ENCODE data around the gene LARP1.
A peak's percentile ranks its signal among the peaks of the same experiment; 100 is the strongest.
"Not testable (repeated sequence)": the region's sequence is repeated elsewhere in the genome, so short reads cannot be mapped to it uniquely, and the experiment has no call there.

The LARP1 gene

DNA sequence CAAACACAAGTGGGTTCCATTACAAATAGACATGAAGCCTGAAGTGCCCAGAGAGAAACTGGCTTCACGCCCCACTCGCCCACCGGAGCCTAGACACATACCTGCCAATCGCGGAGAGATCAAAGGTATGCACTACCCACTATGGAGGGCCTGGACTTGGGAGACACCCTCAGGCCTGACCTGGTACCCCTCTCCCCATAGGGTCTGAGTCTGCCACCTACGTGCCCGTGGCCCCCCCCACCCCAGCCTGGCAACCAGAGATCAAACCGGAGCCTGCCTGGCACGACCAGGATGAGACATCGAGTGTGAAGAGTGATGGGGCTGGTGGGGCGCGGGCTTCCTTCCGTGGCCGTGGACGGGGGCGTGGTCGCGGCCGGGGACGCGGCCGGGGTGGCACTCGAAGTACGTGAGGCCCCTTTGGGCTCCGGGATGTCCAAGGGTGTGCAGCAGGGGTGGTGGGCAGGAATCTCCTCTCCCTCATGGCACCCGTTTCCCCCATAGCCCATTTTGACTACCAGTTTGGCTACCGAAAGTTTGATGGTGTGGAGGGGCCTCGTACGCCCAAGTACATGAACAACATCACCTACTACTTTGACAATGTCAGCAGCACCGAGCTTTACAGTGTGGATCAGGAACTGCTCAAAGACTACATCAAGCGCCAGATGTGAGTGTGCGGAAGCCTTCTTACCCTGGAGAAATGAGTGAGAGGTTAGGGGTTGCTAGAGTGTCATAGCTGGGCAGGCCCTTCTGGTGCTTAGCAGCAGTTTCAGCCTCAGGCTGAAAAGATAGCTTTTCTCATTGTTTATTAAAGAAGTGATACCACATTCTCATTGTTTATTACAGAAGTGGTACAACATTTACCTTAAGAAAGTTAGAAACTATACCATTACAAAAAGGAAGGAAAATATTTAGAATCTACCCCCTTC lies 38.7 kb downstream of the LARP1 start:
- no peak for DNase-seq (ENCODE audit: low read depth in 2 of 2)

DNA sequence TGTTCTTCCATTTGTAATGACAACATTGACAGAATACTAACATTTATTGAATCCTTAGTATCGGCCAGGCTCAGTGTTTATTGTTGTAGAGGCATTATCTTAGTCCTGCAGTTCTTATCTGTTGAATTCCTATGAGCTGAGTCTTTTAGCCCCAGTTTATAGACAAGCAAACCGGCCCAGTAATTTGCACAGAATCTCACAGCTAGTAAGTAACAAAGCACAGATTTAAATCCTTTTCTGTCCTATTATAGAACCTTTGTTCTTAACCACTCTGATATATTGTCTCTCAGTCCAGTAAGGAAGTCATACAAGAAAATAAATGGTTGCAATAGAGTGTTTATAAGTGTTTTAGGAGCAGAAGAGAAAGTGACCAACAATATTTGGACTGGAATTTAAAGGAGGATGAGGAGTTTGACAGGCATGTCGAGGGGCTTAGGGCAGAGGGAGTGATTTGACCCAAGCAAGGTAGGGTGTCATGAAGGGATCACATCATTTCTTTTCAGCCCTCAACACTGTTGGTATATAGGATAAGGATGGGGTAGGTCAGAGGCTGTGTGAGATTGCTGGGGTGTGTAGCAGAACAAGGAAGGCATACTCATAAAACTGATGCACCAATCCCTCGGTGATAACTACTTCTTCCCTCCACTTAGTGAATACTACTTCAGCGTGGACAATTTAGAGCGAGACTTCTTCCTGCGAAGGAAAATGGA lies 39.5 kb downstream of the LARP1 start:
- DNase-seq (ENCODE audit: low read depth in 2 of 2) = no peak

DNA sequence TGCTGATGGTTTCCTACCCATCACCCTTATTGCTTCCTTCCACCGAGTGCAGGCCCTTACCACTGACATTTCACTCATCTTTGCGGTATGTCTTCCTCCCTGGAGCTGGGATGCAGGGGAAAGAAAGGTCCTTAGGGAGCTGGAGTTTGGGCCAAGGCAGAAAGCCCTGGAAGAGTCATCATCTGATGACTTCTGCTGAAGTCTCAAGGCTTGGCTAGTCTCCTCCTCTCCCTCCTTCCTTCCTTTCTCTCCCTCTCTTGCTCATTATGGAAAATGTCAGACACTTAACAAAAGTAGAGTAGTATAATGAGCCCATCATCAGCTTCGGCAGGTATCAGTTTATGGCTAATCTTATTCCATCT lies 40.0 kb downstream of the LARP1 start:
- no peak for DNase-seq (ENCODE audit: low read depth in 2 of 2)

DNA sequence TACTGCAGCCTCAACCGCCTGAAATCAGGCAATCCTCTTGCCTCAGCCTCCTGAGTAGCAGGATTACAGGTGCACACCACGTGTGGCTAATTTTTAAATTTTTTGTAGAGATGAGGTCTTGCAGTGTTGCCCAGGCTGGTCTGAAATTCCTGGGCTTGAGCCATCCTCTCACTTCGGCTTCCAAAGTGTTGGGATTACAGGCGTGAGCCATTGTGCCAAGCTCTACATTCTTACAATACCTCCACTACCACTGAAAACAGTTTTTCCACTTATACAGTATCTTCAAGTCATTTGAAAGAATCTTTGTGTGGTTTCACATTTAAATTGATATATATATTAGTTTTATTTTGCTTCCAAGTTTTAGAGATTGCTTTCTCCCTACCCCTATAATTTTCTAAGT lies 42.6 kb downstream of the LARP1 start:
- no peak for DNase-seq (ENCODE audit: low read depth in 2 of 2)

DNA sequence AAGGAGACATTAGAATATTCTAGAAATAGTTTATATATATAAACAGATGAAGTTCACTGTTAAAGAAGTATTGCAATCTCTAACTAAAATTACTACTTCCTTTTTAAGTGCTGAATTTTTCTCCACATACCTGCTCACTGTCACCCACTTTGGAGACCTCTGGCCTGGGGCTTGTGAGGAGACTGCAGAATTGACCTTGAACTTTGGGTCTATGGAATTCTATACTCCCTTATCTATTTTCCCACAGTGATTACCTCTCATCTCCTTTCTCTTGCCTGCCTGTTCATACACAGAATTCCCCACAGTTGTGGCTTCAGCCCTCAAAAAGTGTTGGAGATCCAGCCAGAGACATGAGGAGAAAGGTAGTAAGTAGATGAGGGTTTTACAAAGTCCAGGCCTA lies 45.4 kb downstream of the LARP1 start:
- no peak for DNase-seq (ENCODE audit: low read depth in 2 of 2)

DNA sequence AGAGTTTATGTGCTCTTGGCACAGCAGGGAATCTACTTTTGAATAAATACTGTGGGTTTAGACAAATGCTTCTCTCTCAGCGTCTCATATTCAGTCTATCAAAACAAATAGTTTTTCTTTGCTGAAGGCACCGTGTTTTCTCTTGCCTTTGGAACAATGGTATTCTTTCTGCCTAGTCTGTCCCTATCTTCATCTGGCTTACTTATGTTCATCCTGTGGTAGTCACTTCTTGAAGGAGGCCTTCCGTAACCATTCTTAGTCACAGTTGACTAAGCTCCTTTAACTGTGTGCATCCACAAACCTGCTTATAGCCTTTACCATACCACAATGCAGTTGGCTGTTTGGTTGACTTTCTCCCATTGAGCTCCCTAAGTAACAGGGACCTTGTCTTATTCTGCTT lies 45.9 kb downstream of the LARP1 start:
- DNase-seq (ENCODE audit: low read depth in 2 of 2) = no peak

DNA sequence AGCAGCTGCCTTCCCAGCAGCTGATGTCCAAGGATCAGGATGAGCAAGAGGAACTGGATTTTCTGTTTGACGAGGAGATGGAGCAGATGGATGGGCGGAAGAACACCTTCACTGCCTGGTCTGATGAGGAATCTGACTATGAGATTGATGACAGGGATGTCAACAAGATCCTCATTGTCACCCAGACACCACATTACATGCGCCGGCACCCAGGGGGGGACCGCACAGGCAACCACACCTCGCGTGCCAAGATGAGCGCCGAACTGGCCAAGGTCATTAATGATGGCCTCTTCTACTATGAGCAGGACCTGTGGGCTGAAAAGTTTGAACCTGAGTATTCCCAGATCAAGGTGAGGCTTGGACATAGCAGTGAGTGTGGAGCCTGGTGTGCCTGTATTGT lies 46.9 kb downstream of the LARP1 start:
- no peak for DNase-seq (ENCODE audit: low read depth in 2 of 2)

DNA sequence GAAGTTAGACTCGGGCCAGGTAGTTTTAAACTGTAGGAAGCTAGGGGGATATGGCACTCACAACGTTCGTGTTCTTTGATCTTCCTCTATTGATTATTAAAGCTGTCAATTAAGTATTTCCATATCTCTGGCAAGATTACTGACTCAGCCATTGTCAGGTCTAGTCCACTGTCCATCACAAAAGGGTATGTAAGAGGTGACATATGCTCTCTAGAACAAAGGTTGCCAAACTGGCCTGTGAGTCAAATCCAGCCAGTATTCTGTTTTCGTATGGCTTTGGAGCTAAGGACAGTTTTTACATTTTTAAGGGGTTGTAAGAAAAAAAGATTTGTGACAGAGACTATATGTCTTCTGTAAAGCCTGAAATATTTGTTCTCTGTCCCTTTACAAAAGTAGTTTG lies 51.0 kb downstream of the LARP1 start:
- DNase-seq (ENCODE audit: low read depth in 2 of 2) = no peak

DNA sequence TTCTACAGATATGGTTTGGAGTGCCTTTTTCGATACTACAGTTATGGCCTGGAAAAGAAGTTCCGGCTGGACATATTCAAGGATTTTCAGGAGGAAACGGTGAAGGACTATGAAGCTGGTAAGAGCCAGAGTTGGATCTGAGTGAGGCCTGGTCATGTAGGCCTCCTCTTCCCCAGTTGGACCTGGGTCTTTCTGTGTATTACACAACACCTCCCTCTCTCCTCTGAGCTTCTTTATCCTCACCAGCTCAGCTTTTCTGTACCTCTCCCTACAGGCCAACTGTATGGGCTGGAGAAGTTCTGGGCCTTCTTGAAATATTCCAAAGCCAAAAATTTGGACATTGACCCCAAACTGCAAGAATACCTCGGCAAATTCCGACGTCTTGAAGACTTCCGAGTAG lies 56.1 kb downstream of the LARP1 start:
- no peak for DNase-seq (ENCODE audit: low read depth in 2 of 2)

DNA sequence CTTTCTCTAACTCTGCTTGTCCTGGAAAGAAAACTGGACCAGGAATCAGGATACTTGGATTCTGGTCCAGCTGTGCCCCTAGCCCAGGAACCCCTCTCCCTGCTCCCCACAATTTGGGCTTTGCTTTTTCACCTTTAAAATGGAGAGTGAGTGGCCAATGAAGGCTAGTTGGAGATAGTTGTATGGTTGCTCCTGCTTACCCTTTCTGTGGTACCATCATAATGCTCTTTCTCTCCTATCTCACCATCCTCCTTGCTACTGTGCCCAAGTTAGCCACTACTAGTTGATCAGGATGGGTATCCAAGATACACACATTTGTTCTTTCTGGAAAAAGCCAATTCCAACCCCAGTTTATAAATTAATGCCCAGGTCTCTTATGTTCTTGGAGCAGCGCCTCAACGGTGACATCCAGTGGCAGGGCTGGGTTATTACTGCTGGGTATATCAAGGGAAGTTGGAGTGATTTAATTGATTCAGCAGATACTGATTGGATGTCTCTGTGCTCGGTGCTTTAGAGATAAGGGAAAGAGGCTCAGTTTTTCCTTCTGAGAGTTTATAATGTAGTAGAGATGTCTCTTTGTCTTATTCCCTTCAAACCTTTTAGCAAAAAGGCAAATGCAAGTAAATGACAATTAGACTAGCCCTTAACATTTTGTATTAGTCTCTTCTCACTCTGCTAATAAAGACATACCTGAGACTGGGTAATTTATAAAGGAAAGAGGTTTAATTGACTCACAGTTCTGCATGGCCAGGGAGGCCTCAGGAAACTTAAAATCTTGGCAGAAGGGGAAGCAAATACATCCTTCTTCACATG lies 56.7 kb downstream of the LARP1 start:
- peak; percentile 17 to 46 for DNase-seq (ENCODE audit: low read depth in 2 of 2)

DNA sequence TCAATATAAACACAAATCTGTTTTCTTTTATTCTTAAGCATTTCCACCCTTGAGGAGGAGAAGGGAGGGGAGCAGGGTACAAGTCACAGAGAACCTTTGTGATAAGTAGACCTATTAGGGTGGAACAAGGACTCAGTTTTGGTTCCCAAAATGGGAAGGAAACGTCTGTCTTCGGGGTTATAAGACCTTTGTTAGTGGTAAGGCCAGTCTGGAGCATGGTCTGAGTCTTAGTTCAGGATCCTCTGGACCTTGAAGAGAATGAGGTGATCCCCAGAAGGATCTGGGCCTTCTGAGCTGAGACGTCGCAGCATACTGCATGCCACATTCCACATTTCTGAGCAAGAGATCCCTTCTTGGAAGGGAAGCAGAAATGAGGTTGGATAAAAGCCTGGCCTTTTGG lies 58.0 kb downstream of the LARP1 start:
- no peak for DNase-seq (ENCODE audit: low read depth in 2 of 2)

DNA sequence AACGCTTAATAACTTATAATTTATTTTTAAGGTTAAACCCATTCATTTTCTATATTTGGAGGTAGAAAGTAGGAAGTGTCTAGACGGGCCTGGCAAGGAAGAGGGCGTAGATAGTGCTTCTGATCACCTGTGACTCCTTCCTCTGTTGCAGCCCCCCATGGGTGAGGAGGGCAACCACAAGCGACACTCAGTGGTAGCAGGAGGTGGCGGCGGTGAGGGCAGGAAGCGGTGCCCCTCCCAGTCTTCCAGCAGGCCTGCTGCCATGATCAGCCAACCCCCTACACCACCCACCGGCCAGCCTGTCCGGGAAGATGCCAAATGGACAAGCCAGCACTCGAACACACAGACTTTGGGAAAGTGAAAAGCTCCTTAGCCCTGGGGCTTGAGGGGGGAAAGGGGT lies 58.6 kb downstream of the LARP1 start:
- peak in 1 of 2 donors; percentile 9 for DNase-seq (ENCODE audit: low read depth in 2 of 2)

DNA sequence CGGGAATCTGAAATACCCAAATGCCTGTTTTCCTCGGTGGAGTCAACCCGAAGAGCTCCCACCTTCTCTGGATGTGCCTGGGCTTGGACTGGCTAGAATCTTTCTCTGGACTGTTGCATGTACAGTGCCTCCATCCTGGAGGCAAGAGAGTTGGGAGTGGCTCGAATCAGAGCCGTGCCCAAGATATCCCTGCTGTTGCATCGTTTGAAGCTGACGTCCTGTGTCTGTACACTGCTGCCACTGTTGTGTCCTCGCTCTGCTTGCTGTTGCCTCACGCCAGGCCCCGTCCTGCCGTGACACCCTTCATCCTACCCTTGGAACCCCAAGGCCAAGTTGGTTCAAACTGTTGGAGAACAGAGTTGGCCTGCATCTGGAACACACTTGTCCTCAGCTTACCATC lies 59.8 kb downstream of the LARP1 start:
- no peak for DNase-seq (ENCODE audit: low read depth in 2 of 2)

DNA sequence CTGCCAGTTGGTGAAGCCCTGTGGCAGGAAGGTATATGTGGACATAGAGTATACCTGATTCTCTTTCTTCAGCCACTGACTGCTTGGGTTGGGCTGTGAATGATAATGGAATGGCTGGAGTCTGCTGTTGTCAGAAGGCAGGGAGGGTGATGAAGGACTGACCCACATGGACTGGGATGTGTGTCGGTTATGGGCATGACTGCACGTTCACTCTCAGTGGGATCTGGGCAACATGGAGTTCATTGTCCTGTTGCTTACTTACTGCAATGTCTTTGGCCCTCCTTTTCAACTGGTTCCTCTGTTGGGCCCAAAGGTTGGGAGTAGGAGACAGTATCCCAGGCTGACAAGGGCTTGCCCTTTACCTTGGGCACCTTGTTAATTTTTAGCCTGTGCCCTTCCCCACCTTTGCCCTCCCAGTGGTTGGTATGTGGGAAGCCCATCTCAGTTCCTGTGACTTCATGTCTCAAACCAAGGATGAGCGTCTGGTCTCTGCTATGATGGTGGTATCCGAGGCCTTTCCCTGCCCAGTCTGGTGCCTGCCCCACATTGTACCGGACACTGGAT lies 60.6 kb downstream of the LARP1 start:
- no peak for DNase-seq (ENCODE audit: low read depth in 2 of 2)

DNA sequence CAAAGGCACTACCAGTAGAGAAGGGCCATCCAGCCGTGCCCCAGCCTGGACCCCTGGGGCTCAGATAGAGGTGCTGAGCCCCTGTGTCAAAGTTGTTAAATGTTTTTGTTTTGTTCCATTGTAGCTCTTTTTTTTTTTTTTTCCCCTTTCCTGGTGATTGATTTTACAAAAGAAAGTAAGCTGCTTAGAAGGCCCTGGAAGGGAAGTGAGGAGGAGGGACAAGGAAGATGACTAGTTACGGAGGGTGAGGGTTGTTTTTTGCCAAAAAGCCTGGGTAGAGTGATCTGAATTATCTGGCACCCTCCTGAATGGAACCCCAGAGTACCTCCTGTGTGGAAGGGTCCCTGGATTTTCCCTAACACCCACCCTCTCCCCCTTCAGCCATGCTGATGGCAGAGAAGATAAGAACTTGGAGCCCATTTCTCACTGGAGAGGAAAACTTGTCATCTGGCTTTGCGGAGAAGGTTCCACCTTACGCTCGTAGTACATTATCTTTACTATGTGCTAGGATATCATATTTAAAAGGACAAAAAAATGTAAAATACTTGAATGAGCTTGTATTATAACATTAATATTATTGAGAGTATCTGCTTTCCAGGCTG lies 61.8 kb downstream of the LARP1 start:
- DNase-seq (ENCODE audit: low read depth in 2 of 2) = no peak

DNA sequence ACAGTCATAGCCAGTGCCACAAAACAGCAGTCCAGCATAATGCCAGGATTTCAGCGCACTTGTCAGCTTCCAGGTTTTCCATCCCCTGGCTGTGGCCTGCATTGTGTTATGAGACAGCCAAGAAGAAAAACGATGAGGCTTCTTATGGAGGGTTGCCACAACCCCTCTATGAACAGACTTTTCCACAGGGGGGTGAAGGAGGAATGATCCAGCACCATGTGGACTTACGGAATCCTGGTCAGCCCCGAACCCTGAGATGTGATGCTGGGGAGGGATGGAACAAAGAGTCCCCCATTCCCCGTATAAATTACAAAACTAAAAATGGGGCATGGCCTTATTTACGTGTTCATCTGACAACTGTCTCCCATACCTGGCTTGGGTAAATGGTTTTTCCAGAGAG lies 62.6 kb downstream of the LARP1 start:
- DNase-seq (ENCODE audit: low read depth in 2 of 2) = no peak

DNA sequence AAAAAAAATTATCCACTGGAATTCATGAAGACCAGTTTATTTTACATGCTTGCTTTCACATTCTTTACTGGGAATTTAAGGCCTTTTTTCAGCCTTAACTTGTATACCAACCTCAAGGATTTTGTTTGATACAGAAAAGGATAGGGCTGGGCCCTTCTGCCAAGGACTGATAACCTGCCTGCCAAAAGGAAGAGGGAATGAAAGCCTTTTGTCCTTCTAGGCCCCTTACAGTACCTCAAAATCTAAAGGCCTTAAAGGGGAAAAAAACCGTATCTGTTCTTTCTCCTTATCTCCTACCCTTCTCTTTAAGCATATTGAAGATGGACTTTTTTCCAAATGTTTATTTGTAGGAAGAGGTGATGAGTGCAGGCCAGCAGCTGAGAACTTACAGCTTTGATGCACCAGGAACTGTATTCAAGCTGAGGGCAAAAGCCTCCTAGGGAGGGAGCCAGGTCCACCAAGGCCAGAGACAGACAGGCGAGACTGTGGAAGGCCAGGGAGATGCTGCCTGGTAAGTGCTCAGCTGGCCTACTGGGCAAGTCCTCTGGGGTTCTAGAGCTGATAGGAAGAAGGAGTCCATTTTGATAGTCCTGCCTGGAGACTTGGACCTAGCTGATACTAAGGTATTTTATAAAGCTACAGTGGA lies 63.4 kb downstream of the LARP1 start:
- DNase-seq (ENCODE audit: low read depth in 2 of 2) = no peak

DNA sequence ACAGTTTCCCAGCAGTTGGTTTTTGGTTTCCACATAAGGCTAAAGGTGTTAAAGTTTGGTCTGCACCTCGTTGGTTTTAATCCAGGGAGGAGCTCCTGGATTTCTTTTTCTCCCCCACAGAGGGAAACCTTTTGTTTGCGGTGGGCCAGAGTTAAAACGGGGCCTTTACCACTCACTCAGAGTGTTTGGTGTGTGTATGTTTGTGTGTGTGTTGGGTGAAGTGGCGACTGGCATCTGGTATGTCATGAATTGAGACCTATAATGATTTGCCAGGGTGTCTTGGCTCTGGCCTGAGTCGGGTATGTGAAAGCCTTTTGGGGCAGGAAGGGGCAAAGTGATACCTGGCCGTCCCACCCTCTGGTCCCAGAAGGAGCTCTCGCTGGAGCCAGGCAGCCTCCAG lies 64.4 kb downstream of the LARP1 start:
- DNase-seq (ENCODE audit: low read depth in 2 of 2) = no peak

DNA sequence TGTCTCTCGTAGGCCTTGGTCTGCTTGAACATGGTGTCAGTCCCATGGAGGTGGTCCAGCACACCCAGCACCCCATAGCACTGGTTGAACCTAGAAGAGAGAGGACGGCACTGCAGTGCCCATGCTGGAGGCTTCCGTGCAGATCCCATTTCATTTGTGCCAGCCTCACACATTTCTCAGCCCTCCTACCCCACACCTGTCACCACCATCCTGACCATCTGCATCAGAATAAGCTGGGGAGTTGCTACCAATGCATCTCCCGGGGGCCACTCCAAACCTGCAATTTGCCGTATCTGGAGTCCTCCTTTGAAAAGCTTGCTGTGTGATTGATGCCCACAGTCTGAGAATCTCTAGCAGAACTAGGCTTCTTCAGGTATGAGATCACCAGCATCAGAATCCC lies 65.2 kb downstream of the LARP1 start:
- DNase-seq (ENCODE audit: low read depth in 2 of 2) = no peak

DNA sequence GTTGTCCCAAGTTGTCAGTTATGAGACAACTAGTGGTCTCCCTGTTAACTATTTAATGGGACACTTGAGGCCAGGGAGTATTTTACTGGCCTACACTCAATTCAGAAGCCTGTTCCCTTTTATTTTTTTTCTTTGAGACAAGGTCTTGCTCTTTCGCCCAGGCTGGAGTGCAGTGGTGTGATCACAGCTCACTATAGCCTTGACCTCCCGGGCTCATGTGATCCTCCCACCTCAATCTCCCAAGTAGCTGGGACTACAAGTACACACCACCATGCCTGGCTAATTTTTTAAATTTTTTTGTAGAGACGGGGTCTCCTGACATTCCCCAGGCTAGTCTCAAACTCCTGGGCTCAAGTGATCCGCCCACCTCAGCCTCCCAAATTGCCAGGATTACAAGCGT lies 67.7 kb downstream of the LARP1 start:
- not testable (repeated sequence) for DNase-seq (ENCODE audit: low read depth in 2 of 2)

DNA sequence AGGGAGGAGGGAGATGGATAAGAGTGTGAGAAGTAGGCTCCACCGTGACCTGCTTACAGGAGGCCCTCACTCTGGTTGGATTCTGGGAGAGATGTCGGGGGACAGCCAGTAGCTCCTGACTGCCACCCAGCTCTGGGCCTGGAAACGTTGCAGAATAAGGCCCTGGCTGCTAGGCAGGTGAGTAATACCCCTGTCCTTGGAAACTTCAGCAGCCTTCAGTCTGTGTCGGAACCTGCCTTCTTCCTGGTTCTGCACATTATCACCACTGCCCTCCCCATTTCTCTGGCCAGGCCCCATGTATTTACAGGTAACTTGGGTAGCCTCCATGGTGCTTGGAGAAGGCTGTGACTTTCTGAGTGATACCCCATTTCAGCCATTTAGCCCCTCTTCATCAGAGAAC lies 68.4 kb downstream of the LARP1 start:
- DNase-seq (ENCODE audit: low read depth in 2 of 2) = no peak

Data from stimulated activated CD8-positive, alpha-beta memory T cell treated with anti-CD3 and anti-CD28 coated beads, Interleukin-2, amount 100 ng/mL, for 1 hour (primary cell).